SK-N-SH (cell line): ENCODE measurements around the gene MRPL51. TPM values are rescaled to one million over a fixed set of nuclear protein-coding genes. Genes with fewer than 3 reads are reported as not detected.

Experiments
- CTCF ChIA-PET: fragments of 300-600, 350-600 bp; formaldehyde crosslinking; extraction: SDS; loops from one replicate; lab custom pipeline; 2021; lab: Yijun Ruan, JAX
- POLR2A ChIA-PET: fragments of 350-600 bp; sonication (Branson Sonifier 250); formaldehyde crosslinking; extraction: SDS; loops from one replicate; lab custom pipeline; 2020; ENCODE audit warnings: antibody characterized with exemption, inconsistent platforms; lab: Yijun Ruan, JAX
- DNase-seq: peaks from one replicate; pipeline ENCODE4 v3.0.0; 2012
- H2AFZ ChIP-seq: fragments of 200-600 bp; sonication (generic); 2 replicates; pipeline ENCODE4 v1.8.1; 2016; ENCODE audit warnings: antibody characterized with exemption, mild to moderate bottlenecking, low read depth
- H3F3A ChIP-seq: fragments of 200-600 bp; sonication (generic); replicated peaks from 2 replicates; pipeline ENCODE3; 2016; ENCODE audit warnings: antibody characterized with exemption, mild to moderate bottlenecking; ENCODE audit not compliant: insufficient read depth
- H3K27ac ChIP-seq, 2 experiments: fragments of 200-500 bp in 1 of 2; fragments of 200-600 bp in 1 of 2; sonication (Bioruptor generic) in 1 of 2; sonication (generic), shearing (Covaris generic) in 1 of 2; 2 replicates each; pipeline versions ENCODE4 v1.5.1 to v1.6.1; 2014 to 2016; ENCODE audit warnings: low read depth in 2 of 2, inconsistent platforms in 1 of 2, low read length in 1 of 2, mild to moderate bottlenecking in 1 of 2, mixed read lengths in 1 of 2
- H3K27me3 ChIP-seq: fragments of 200-600 bp; sonication (generic), shearing (Covaris generic); 2 replicates; pipeline ENCODE4 v1.6.1; 2016; ENCODE audit warnings: mixed run types; ENCODE audit not compliant: insufficient read depth
- H3K36me3 ChIP-seq, 2 experiments: fragments of 200-500 bp in 1 of 2; fragments of 200-600 bp in 1 of 2; sonication (Bioruptor generic) in 1 of 2; sonication (generic) in 1 of 2; replicated peaks in 1 of 2; 2 replicates each; pipeline versions ENCODE3 to v1.5.1; 2014 to 2016; ENCODE audit warnings: low read length in 1 of 2, mild to moderate bottlenecking in 1 of 2; ENCODE audit not compliant: insufficient read depth in 2 of 2, control insufficient read depth in 1 of 2
- H3K4me1 ChIP-seq, 2 experiments: fragments of 200-500 bp in 1 of 2; fragments of 200-600 bp in 1 of 2; sonication (Bioruptor generic) in 1 of 2; sonication (generic), shearing (Covaris generic) in 1 of 2; 2 replicates each; pipeline versions ENCODE4 v1.5.1 to v1.6.1; 2014 to 2016; ENCODE audit warnings: low read depth in 1 of 2, low read length in 1 of 2, mixed run types in 1 of 2; ENCODE audit not compliant: insufficient read depth in 2 of 2, control insufficient read depth in 1 of 2
- H3K4me2 ChIP-seq: fragments of 200-600 bp; sonication (generic), shearing (Covaris generic); 2 replicates; pipeline ENCODE4 v1.6.1; 2017; ENCODE audit warnings: mixed run types
- H3K4me3 ChIP-seq, 2 experiments: fragments of 200-500 bp in 1 of 2; fragments of 200-600 bp in 1 of 2; sonication (Bioruptor generic) in 1 of 2; sonication (generic), shearing (Covaris generic) in 1 of 2; 2 replicates each; pipeline versions ENCODE4 v1.5.1 to v1.8.1; 2014 to 2016; ENCODE audit warnings: low read depth in 2 of 2, inconsistent platforms in 1 of 2, low read length in 1 of 2, mild to moderate bottlenecking in 1 of 2, mixed read lengths in 1 of 2, moderate library complexity in 1 of 2
- H3K79me2 ChIP-seq: fragments of 200-600 bp; sonication (generic); 2 replicates; pipeline ENCODE4 v1.8.1; 2017; ENCODE audit warnings: mild to moderate bottlenecking; ENCODE audit not compliant: insufficient read depth
- H3K9ac ChIP-seq: fragments of 200-600 bp; sonication (generic); 2 replicates; pipeline ENCODE4 v1.6.1; 2017; ENCODE audit warnings: mixed run types
- H3K9me2 ChIP-seq: fragments of 200-600 bp; sonication (generic); 2 replicates; pipeline ENCODE4 v1.6.1; 2017; ENCODE audit warnings: mixed run types
- H3K9me3 ChIP-seq: fragments of 200-600 bp; sonication (generic); 2 replicates; pipeline ENCODE4 v1.6.1; 2017; ENCODE audit warnings: mixed run types, mild to moderate bottlenecking, moderate library complexity
- H4K20me1 ChIP-seq: fragments of 200-600 bp; sonication (generic); 2 replicates; pipeline ENCODE4 v1.6.1; 2017; ENCODE audit warnings: mild to moderate bottlenecking, mixed run types; ENCODE audit not compliant: insufficient read depth
- CHD2 ChIP-seq: fragments of 150-350 bp; IDR thresholded peaks from 2 replicates; pipeline ENCODE4 v1.6.1; 2018; ENCODE audit warnings: low read length; ENCODE audit not compliant: partially characterized antibody
- FOSL2 ChIP-seq: IDR thresholded peaks from 2 replicates; pipeline ENCODE4 v1.4.0; 2012; ENCODE audit warnings: low read depth, mild to moderate bottlenecking, moderate library complexity, borderline replicate concordance
- FOXJ3 ChIP-seq: sonication (generic); formaldehyde crosslinking; IDR thresholded peaks from 2 replicates; pipeline ENCODE4 v1.5.1; 2020; ENCODE audit warnings: mild to moderate bottlenecking, missing genetic modification reagents
- FOXM1 ChIP-seq: IDR thresholded peaks from 2 replicates; pipeline ENCODE4 v1.4.0; 2012; ENCODE audit warnings: low read depth, mild to moderate bottlenecking
- GATA2 ChIP-seq: sonication (generic); formaldehyde crosslinking; IDR thresholded peaks from 2 replicates; pipeline ENCODE4 v1.5.0; 2020; ENCODE audit warnings: mild to moderate bottlenecking, missing genetic modification reagents
- MEF2A ChIP-seq: IDR thresholded peaks from 2 replicates; pipeline ENCODE4 v1.4.0; 2012; ENCODE audit warnings: low read depth, borderline replicate concordance
- MXI1 ChIP-seq: IDR thresholded peaks from 2 replicates; pipeline ENCODE4 v1.6.1; 2012; ENCODE audit warnings: mild to moderate bottlenecking, low read depth, low read length, improper control_type of control experiment
- NRF1 ChIP-seq: IDR thresholded peaks from 2 replicates; pipeline ENCODE4 v1.6.1; 2012; ENCODE audit warnings: low read depth, mild to moderate bottlenecking, low read length
- PBX3 ChIP-seq: IDR thresholded peaks from 2 replicates; pipeline ENCODE4; 2012
- RCOR1 ChIP-seq: fragments of 150-350 bp; IDR thresholded peaks from 2 replicates; pipeline ENCODE4 v1.6.1; 2017; ENCODE audit warnings: antibody characterized with exemption, low read length
- REST ChIP-seq: IDR thresholded peaks from 2 replicates; pipeline ENCODE4 v1.6.1; 2012; ENCODE audit warnings: mild to moderate bottlenecking, low read depth, low read length, moderate library complexity
- TAF1 ChIP-seq: IDR thresholded peaks from 2 replicates; pipeline ENCODE4 v1.6.1; 2012; ENCODE audit warnings: low read depth, mild to moderate bottlenecking, low read length, moderate library complexity, borderline replicate concordance
- TCF12 ChIP-seq: IDR thresholded peaks from 2 replicates; pipeline ENCODE4 v1.4.0; 2012
- TEAD4 ChIP-seq: IDR thresholded peaks from 2 replicates; pipeline ENCODE4 v1.4.0; 2012; ENCODE audit warnings: mild to moderate bottlenecking, borderline replicate concordance; ENCODE audit not compliant: insufficient read depth
- USF1 ChIP-seq: IDR thresholded peaks from 2 replicates; pipeline ENCODE4 v1.4.0; 2012; ENCODE audit warnings: low read depth, borderline replicate concordance
- YY1 ChIP-seq: IDR thresholded peaks from 2 replicates; pipeline ENCODE4 v1.4.0; 2012; ENCODE audit warnings: low read depth, mild to moderate bottlenecking
- ZBTB33 ChIP-seq: IDR thresholded peaks from 2 replicates; pipeline ENCODE4 v1.4.0; 2012; ENCODE audit warnings: low read depth, borderline replicate concordance
- WGBS: methylation state at CpG from one replicate; pipeline ENCODE4 v1.1.6; 2017; ENCODE audit warnings: low lambda C conversion rate; 5-methylcytosine and 5-hydroxymethylcytosine counted together
- polyA plus RNA-seq, 3 experiments: library from polyadenylated mRNA; depleted of rRNA; stranded (reverse); fragments of >200 nt; gene quantifications; 2 replicates each; pipeline ENCODE4 v1.2.3, GENCODE V29; 2012

The MRPL51 gene
- polyA plus RNA-seq, 1 of the 3 experiments (the other 2 are of a cell fraction): 189 TPM

- 90% methylated on average over 12 of the region's 12 CpGs for WGBS
- H3K27ac ChIP-seq: peak overlapping the region; percentile 50 to 56
Measured at GRCh38 chr12:6507102-6507998, 14.3 kb upstream of the MRPL51 start.

GRCh38 chr12:6500466-6500865 is 7.4 kb upstream of the MRPL51 start:
- 100% methylated on average over 2 of the region's 2 CpGs for WGBS
- peaks cover 99% of the 10 kb centered on the region for H3K79me2 ChIP-seq
- ChIA-PET CTCF (interaction anchor here (0.9 to 2.4 kb wide), 3 partner anchors 48 to 77 kb away, joined by 3 to 6 read pairs (median 4); partner anchors contain the start of gene TAPBPL), POLR2A (no interaction called here)
- no peaks in the 10 kb centered on the region for H3K27me3 ChIP-seq
- H3K4me1 ChIP-seq: peaks cover 0 to 11% of the 10 kb centered on the region in 2 experiments; a peak in 1 of 4 replicates
- H3K9me3 ChIP-seq: no peaks in the 10 kb centered on the region
- no peak overlapping the region for H2AFZ ChIP-seq
- H3K27ac ChIP-seq: no peak overlapping the region
- DNase-seq: no peak
- no peaks in the 10 kb centered on the region for H4K20me1 ChIP-seq
- TF ChIP-seq REST (no peak), TCF12 (no peak), RCOR1 (no peak), NRF1 (no peak), FOXJ3 (CRISPR knock-in tag) (no peak), MXI1 (no peak), CHD2 (no peak), USF1 (no peak), GATA2 (no peak), TEAD4 (no peak), YY1 (no peak), FOSL2 (no peak), MEF2A (no peak), ZBTB33 (no peak), PBX3 (no peak), FOXM1 (no peak), TAF1 (no peak)
- H3K9ac ChIP-seq: no peak overlapping the region
- peaks cover 4% of the 10 kb centered on the region for H3F3A ChIP-seq
- H3K4me2 ChIP-seq: no peak overlapping the region
- 0 out of 4 replicates have a peak overlapping the region, but pooled peaks of 1 of the 2 experiments have one; percentile 3 for H3K4me3 ChIP-seq
- H3K36me3 ChIP-seq: peaks cover 7 to 66% of the 10 kb centered on the region in 2 experiments
- no peaks in the 10 kb centered on the region for H3K9me2 ChIP-seq

More at GRCh38 chr12:6507102-6507998, 14.3 kb upstream of the MRPL51 start:
- H2AFZ ChIP-seq: peak overlapping the region; percentile 40; the same call in 1 of the 2 replicates
- no peak for TF ChIP-seq FOXM1
- TF ChIP-seq, all 33 proteins: peak for 0
- H3K4me1 ChIP-seq: peaks cover 0 to 10% of the 10 kb centered on the region in 2 experiments; a peak in 2 of 4 replicates
- no peak overlapping the region for H3K4me3 ChIP-seq
- CTCF ChIA-PET: no interaction called here
- H3K79me2 ChIP-seq: peaks cover 85% of the 10 kb centered on the region
- H3F3A ChIP-seq: no peaks in the 10 kb centered on the region
- peak overlapping the region; percentile 21; the same call in 1 of the 2 replicates for H3K9ac ChIP-seq
- no peaks in the 10 kb centered on the region for H4K20me1 ChIP-seq
- no peaks in the 10 kb centered on the region for H3K9me2 ChIP-seq
- H3K36me3 ChIP-seq: peaks cover 14 to 46% of the 10 kb centered on the region in 2 experiments
- H3K9me3 ChIP-seq: no peaks in the 10 kb centered on the region
- H3K4me2 ChIP-seq: no peak overlapping the region
- no peak for DNase-seq
- POLR2A ChIA-PET: interaction anchor here (0.7 to 1.0 kb wide), 2 partner anchors 14 to 18 kb away, joined by 3 to 4 read pairs; partner anchors contain the start of gene MRPL51
- H3K27me3 ChIP-seq: no peaks in the 10 kb centered on the region
